ENCODE data around the gene MPP7. TPM values are rescaled to one million over a fixed set of nuclear protein-coding genes. Genes with fewer than 3 reads are reported as not detected.

MPP7 gene
- polyA plus RNA-seq, 1 donor (not counting 4 experiments of a cell fraction or from before 2014, with no cell fraction given) = 6.3 TPM

DNA sequence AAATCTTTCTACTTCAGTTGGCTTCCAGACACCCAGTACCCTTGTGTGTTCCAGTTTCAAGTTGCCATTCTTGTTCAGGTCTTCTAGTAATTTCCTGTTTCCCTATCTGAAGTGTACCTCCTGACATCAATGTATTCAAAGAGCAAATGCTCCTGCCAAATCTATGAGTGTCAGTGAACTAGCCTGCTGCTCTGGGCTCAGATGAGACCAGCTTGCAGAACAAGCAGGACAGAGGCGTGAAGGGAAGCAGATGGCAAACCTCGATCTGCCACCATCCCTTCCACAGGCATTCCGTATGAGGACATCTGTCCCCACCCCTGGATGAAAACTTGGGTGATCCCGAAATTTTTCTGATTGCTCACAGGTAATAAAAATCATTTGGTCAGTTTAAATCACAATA is 4.4 kb upstream of the MPP7 start:
- peaks cover 6% of the 10 kb centered on the region for H3K4me1 ChIP-seq (ENCODE audit: control insufficient read depth, extremely low read depth, insufficient read depth, low read length)
- no peaks in the 10 kb centered on the region for H4K20me1 ChIP-seq (ENCODE audit: control insufficient read depth, extremely low read depth, insufficient read depth, low read length)
- no peak overlapping the region for H2AFZ ChIP-seq (ENCODE audit: control insufficient read depth, low read length)
- H3K27ac ChIP-seq (ENCODE audit: control insufficient read depth, insufficient read depth, low read length) = no peak overlapping the region
- H3K9me3 ChIP-seq (ENCODE audit: control insufficient read depth, low read depth, low read length) = no peaks in the 10 kb centered on the region
- FAIRE-seq (no peak), DNase-seq (ENCODE audit: low read depth, low spot score) (no peak)
- H3K4me2 ChIP-seq (ENCODE audit: control insufficient read depth, extremely low read depth, insufficient read depth, low read depth, low read length) = no peak overlapping the region
- no peak overlapping the region for H3K4me3 ChIP-seq (ENCODE audit: control insufficient read depth in 2 of 3, extremely low read depth in 1 of 3, insufficient read depth in 2 of 3, low read depth in 1 of 3, low read length in 3 of 3)
- H3K9ac ChIP-seq (ENCODE audit: control insufficient read depth, extremely low read depth, insufficient read depth, low read length) = no peak overlapping the region
- peaks cover 10% of the 10 kb centered on the region for H3K27me3 ChIP-seq (ENCODE audit: control insufficient read depth, extremely low read depth, insufficient read depth, low read length)
- dilution Hi-C loops (cut with MboI; ENCODE audit: extremely low pct_ligation_motif_present, low sequenced_read_pairs) = no loop called here
- no peaks in the 10 kb centered on the region for H3K36me3 ChIP-seq (ENCODE audit: control insufficient read depth in 2 of 2, extremely low read depth in 1 of 2, insufficient read depth in 2 of 2, low read length in 2 of 2)
- no peaks in the 10 kb centered on the region for H3K9me1 ChIP-seq (ENCODE audit: control insufficient read depth, extremely low read depth, insufficient read depth, low read length)
- no peak for TF ChIP-seq EZH2 (IDR thresholded peaks at IDR 0.05; ENCODE audit: low read length)
- TF ChIP-seq CTCF (optimal IDR thresholded peaks at IDR 0.05 in 1 of 3, IDR thresholded peaks at IDR 0.05 in 1 of 3, conservative IDR thresholded peaks at IDR 0.05 in 1 of 3; ENCODE audit: extremely low read depth in 1 of 3, insufficient read depth in 2 of 3, low read length in 3 of 3) = no peak
- no peaks in the 10 kb centered on the region for H3K79me2 ChIP-seq (ENCODE audit: control insufficient read depth, insufficient read depth, low read length)

DNA sequence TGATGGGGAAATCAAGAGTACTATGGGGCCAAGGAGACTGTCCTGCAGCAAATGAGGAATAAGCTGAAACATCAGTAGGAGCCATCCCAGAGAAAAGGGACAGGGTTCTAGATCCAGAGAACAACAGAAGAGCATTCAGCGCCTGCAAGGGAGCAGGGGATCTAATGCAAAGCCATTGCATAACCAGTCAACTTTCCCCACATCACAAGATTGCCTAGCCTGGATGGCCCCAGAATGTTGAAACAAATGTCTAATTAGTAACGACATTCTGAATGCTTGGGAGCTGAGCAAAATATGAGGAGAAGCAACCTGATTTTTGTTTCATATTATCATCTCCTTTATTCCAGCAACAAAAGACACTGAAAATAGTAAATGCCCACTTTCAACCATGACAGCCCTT is 2.7 kb upstream of the MPP7 start:
- Histone ChIP-seq H3K27ac (ENCODE audit: control insufficient read depth, insufficient read depth, low read length) (no peak overlapping the region), H3K27me3 (ENCODE audit: control insufficient read depth, extremely low read depth, insufficient read depth, low read length) (peaks cover 10% of the 10 kb centered on the region), H2AFZ (ENCODE audit: control insufficient read depth, low read length) (no peak overlapping the region), H3K9me1 (ENCODE audit: control insufficient read depth, extremely low read depth, insufficient read depth, low read length) (no peaks in the 10 kb centered on the region), H3K4me1 (ENCODE audit: control insufficient read depth, extremely low read depth, insufficient read depth, low read length) (peaks cover 12% of the 10 kb centered on the region), H3K36me3 (ENCODE audit: control insufficient read depth in 2 of 2, extremely low read depth in 1 of 2, insufficient read depth in 2 of 2, low read length in 2 of 2) (no peaks in the 10 kb centered on the region), H3K4me3 (ENCODE audit: control insufficient read depth in 2 of 3, extremely low read depth in 1 of 3, insufficient read depth in 2 of 3, low read depth in 1 of 3, low read length in 3 of 3) (no peak overlapping the region), H3K79me2 (ENCODE audit: control insufficient read depth, insufficient read depth, low read length) (no peaks in the 10 kb centered on the region), H4K20me1 (ENCODE audit: control insufficient read depth, extremely low read depth, insufficient read depth, low read length) (no peaks in the 10 kb centered on the region), H3K4me2 (ENCODE audit: control insufficient read depth, extremely low read depth, insufficient read depth, low read depth, low read length) (no peak overlapping the region), H3K9me3 (ENCODE audit: control insufficient read depth, low read depth, low read length) (no peaks in the 10 kb centered on the region), H3K9ac (ENCODE audit: control insufficient read depth, extremely low read depth, insufficient read depth, low read length) (no peak overlapping the region)
- DNase-seq (ENCODE audit: low read depth, low spot score) = no peak
- FAIRE-seq = no peak
- dilution Hi-C loops (cut with MboI; ENCODE audit: extremely low pct_ligation_motif_present, low sequenced_read_pairs) = no loop called here
- TF ChIP-seq EZH2 (IDR thresholded peaks at IDR 0.05; ENCODE audit: low read length) (no peak), CTCF (optimal IDR thresholded peaks at IDR 0.05 in 1 of 3, IDR thresholded peaks at IDR 0.05 in 1 of 3, conservative IDR thresholded peaks at IDR 0.05 in 1 of 3; ENCODE audit: extremely low read depth in 1 of 3, insufficient read depth in 2 of 3, low read length in 3 of 3) (no peak)

Data from keratinocyte (primary cell).